CD4-positive, alpha-beta T cell (primary cell): ENCODE data around the gene PADI3. TPM values are rescaled to one million over a fixed set of nuclear protein-coding genes. Genes with fewer than 3 reads are reported as not detected.

Source experiments
- ATAC-seq: fragments of 200-7000 bp; cut with Tn5 transposase; one replicate; pipeline ENCODE4 v1.10.0; 2022; ENCODE audit warnings: mild to moderate bottlenecking; ENCODE audit not compliant: poor library complexity
- CTCF ChIA-PET: fragments of 350-600 bp; sonication (Branson Sonifier 250); formaldehyde crosslinking; loops from one replicate; lab custom pipeline; 2021; ENCODE audit warnings: antibody characterized with exemption, inconsistent platforms; lab: Charles Lee
- POLR2A ChIA-PET: fragments of 350-600 bp; sonication (Branson Sonifier 250); formaldehyde crosslinking; loops from one replicate; lab custom pipeline; 2021; ENCODE audit warnings: antibody characterized with exemption, inconsistent platforms; lab: Charles Lee
- DNase-seq, 14 experiments: peaks; one replicate each; pipeline ENCODE4 v3.0.0-alpha.2; 2013 to 2020; ENCODE audit warnings: mixed read lengths in 2 of 14
- H3K27ac ChIP-seq, 2 donors: one replicate each; pipeline versions ENCODE4 v1.5.1 to v1.7.0; 2013; ENCODE audit warnings: low read length in 2 of 2, low read depth in 1 of 2, mild to moderate bottlenecking in 1 of 2
- H3K27me3 ChIP-seq, 2 experiments: 1 replicate in 1 of 2; 2 replicates in 1 of 2; pipeline versions ENCODE4 v1.6.1 to v1.7.0; 2013; ENCODE audit warnings: low read length in 2 of 2, control low read depth in 1 of 2, mild to moderate bottlenecking in 1 of 2, moderate library complexity in 1 of 2; ENCODE audit not compliant: insufficient read depth in 2 of 2, control insufficient read depth in 1 of 2
- H3K36me3 ChIP-seq: one replicate; pipeline ENCODE4 v1.6.1; 2013; ENCODE audit warnings: low read length, control low read depth; ENCODE audit not compliant: insufficient read depth
- H3K4me1 ChIP-seq: one replicate; pipeline ENCODE4 v1.6.1; 2013; ENCODE audit warnings: low read length, control low read depth; ENCODE audit not compliant: insufficient read depth
- H3K4me3 ChIP-seq: one replicate; pipeline ENCODE4 v1.5.1; 2013; ENCODE audit warnings: mild to moderate bottlenecking, low read length, moderate library complexity
- H3K9me3 ChIP-seq, 2 experiments: 1 replicate in 1 of 2; 2 replicates in 1 of 2; pipeline versions ENCODE4 v1.6.1 to v1.7.0; 2013; ENCODE audit warnings: low read length in 2 of 2, mild to moderate bottlenecking in 2 of 2, control low read depth in 1 of 2, moderate library complexity in 1 of 2; ENCODE audit not compliant: control insufficient read depth in 1 of 2, insufficient read depth in 1 of 2
- H3K27ac Mint-ChIP-seq: one replicate; pipeline ENCODE4 v1.8.0; 2020; ENCODE audit warnings: mixed read lengths
- H3K27me3 Mint-ChIP-seq: one replicate; pipeline ENCODE4 v1.8.0; 2021; ENCODE audit warnings: mixed read lengths
- H3K36me3 Mint-ChIP-seq: one replicate; pipeline ENCODE4 v1.8.0; 2021; ENCODE audit warnings: low read depth, mixed read lengths
- H3K4me1 Mint-ChIP-seq: one replicate; pipeline ENCODE4 v1.8.0; 2021; ENCODE audit warnings: low read depth, mixed read lengths
- H3K4me3 Mint-ChIP-seq: one replicate; pipeline ENCODE4 v1.8.0; 2020; ENCODE audit warnings: mild to moderate bottlenecking, mixed read lengths
- H3K9me3 Mint-ChIP-seq: one replicate; pipeline ENCODE4 v1.8.0; 2020; ENCODE audit warnings: mixed read lengths
- intact Hi-C, 2 experiments: fragments of 100-400 bp; cut with DNase I in 1 of 2; cut with micrococcal nuclease in 1 of 2; formaldehyde crosslinking; loops; one replicate each; pipeline versions ENCODE4 v1.15.1 to v1.9.0; 2023 to 2025; cut with DNase I, micrococcal nuclease
- total RNA-seq, 174 experiments: library from RNA in 2 of 174; stranded (reverse) in 2 of 174; gene quantifications; one replicate each; pipeline ENCODE4 v1.2.3 and lab custom pipeline; 2021 to 2026
- TF ChIP-seq, protein P1 (sequence below): fragments of 200-600 bp; IDR thresholded peaks from one replicate; pipeline ENCODE4 v1.8.0; 2022; ENCODE audit warnings: antibody characterized with exemption, mild to moderate bottlenecking

The PADI3 gene
- total RNA-seq, 2 experiments from 2014 or later, result not detected

DNA sequence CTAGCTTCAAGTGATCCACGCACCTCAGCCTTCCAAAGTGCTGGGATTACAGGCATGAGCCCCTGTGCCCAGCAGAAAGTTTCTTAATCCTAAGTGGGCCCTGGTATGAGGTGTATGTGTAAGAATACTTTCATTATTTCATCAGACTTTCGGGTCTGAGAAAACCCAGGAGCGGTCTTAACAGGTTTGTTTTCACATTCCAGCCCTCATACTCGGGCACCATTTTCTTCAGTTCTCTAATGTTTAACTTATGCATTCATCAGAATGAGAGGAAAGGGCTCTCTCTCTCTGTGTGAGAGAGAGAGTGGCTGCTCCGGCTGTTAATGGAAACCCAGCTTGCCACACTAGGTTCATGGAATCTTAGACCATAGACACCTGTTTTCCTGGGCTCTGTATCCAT lies 48.1 kb upstream of the PADI3 start:
- no peaks in the 10 kb centered on the region for H3K9me3 Mint-ChIP-seq
- Histone ChIP-seq H3K27me3 (no peaks in the 10 kb centered on the region), H3K4me3 (no peak overlapping the region), H3K36me3 (no peaks in the 10 kb centered on the region), H3K4me1 (peaks cover 25% of the 10 kb centered on the region), H3K9me3 (peaks cover 0 to 3% of the 10 kb centered on the region in 2 experiments), H3K27ac (no peak overlapping the region)
- ChIA-PET POLR2A (interaction anchor here (1.6 kb wide), 1 partner anchor 12 kb away, joined by 5 read pairs; no protein-coding TSS in a partner anchor), CTCF (no interaction called here)
- peak overlapping the region; percentile 65 for H3K27ac Mint-ChIP-seq
- TF ChIP-seq, protein P1, sequence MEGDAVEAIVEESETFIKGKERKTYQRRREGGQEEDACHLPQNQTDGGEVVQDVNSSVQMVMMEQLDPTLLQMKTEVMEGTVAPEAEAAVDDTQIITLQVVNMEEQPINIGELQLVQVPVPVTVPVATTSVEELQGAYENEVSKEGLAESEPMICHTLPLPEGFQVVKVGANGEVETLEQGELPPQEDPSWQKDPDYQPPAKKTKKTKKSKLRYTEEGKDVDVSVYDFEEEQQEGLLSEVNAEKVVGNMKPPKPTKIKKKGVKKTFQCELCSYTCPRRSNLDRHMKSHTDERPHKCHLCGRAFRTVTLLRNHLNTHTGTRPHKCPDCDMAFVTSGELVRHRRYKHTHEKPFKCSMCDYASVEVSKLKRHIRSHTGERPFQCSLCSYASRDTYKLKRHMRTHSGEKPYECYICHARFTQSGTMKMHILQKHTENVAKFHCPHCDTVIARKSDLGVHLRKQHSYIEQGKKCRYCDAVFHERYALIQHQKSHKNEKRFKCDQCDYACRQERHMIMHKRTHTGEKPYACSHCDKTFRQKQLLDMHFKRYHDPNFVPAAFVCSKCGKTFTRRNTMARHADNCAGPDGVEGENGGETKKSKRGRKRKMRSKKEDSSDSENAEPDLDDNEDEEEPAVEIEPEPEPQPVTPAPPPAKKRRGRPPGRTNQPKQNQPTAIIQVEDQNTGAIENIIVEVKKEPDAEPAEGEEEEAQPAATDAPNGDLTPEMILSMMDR, result no peak
- DNase-seq (no peak), ATAC-seq (no peak)
- H3K4me1 Mint-ChIP-seq, result peaks cover 49% of the 10 kb centered on the region
- H3K27me3 Mint-ChIP-seq, result peaks cover 11% of the 10 kb centered on the region
- peak overlapping the region; percentile 12 for H3K4me3 Mint-ChIP-seq
- intact Hi-C loops, result no loop called here
- H3K36me3 Mint-ChIP-seq, result no peaks in the 10 kb centered on the region

DNA sequence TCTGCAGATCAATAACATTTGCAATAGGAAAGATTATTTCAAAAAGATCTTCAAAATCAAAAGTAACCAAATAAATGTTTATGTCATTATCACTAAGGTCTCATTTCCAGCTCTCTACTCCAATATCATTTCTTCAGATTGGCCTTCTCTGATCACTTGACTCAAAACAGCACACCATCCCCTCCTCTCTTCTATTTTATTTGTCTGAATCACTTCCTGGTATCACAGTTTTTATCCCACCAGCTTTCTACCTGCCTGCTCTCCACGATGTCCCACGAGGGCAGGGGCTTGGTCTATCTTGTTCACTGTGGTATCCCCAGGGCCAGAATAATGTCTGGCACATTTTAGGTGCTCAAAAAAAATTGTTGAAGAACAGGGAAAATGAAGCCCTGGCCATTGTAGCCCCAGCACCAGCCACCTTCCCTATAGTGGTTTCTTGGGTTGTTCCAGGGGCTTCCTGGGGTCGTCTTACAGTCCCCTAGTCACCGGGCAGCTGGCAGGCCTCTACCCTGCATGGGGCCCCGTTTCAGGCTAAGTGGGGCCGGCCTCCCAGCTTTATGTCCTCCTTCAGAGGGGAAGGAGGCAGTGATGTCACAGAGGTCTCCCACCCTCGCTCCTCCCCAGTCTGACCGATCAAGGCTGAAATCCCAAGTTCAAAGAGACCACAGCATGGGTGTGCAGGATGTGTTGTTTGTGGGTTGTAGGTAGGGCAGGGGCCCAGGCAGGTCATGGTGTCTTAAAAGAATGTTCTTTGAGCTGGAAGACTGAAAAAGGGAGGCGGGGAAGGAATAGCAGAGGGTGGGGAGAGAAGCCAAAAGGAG lies 47.5 kb upstream of the PADI3 start:
- no peaks in the 10 kb centered on the region for H3K36me3 Mint-ChIP-seq
- peaks cover 25% of the 10 kb centered on the region for H3K4me1 ChIP-seq
- peak; percentile 76 for ATAC-seq
- peaks cover 49% of the 10 kb centered on the region for H3K4me1 Mint-ChIP-seq
- H3K36me3 ChIP-seq, result no peaks in the 10 kb centered on the region
- no peaks in the 10 kb centered on the region for H3K27me3 ChIP-seq
- ChIA-PET POLR2A (interaction anchor here (1.6 kb wide), 1 partner anchor 12 kb away, joined by 5 read pairs; no protein-coding TSS in a partner anchor), CTCF (no interaction called here)
- H3K9me3 Mint-ChIP-seq, result no peaks in the 10 kb centered on the region
- H3K27ac ChIP-seq, result no peak overlapping the region
- H3K27me3 Mint-ChIP-seq, result peaks cover 13% of the 10 kb centered on the region
- intact Hi-C loops, result no loop called here
- peak in 9 of 14 experiments; percentile 7 to 69 (median 35) for DNase-seq
- TF ChIP-seq, protein P1, result no peak
- peaks cover 0 to 3% of the 10 kb centered on the region in 2 experiments for H3K9me3 ChIP-seq
- H3K27ac Mint-ChIP-seq, result peak overlapping the region; percentile 65
- no peak overlapping the region for H3K4me3 ChIP-seq
- peak overlapping the region; percentile 48 for H3K4me3 Mint-ChIP-seq

DNA sequence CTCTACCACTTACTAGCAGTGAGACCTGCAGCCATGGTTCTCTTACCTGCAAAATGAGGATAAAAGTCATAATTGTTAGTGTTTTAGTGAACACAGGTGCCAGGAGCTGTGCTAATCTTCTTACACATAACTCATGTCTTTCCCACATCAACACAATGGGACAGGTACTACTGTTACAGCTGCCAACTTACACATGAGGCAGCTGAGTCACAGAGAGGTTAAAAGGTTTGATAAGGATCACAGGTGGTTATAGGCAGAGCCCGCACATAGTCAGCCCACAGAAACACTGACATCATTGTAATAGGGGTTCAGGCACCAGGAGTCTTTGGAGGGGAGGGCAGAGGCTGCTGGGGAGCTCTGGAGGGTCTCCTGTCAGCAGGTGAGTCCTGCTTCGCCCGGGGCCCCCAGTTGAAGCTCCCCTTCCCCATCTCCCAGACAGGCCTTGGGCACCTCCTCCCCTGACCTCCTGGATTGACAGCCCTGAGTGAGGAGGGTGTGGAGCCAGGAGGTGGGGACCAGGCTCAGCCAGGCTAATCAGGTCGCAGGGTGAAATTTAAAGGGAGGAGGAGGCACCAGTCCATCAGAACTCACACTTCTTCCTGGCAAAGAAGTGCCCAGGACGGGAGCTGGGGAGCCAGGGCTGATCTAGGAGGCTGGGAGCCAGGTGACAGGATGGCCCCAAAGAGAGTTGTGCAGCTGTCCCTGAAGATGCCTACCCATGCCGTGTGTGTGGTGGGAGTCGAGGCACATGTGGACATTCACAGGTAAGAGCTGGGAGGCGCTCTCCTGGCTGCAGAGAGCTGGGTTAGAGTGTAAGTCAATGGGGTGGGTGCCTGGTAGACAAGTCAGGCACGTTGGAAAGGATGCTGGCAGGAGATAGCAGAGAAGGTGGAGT lies 44.1 kb upstream of the PADI3 start, which contains the start of gene PADI1:
Gene PADI1, plus strand, starts transcription at position 583 of the 895 bp plus-strand sequence. Its CDS starts 90 bp downstream, at position 673.
- no peaks in the 10 kb centered on the region for H3K27me3 ChIP-seq
- no peak for ATAC-seq
- intact Hi-C loops, result no loop called here
- Mint-ChIP-seq H3K4me3 (no peak within 1 kb of the TSS), H3K36me3 (no peaks in the 10 kb centered on the region), H3K4me1 (peaks cover 44% of the 10 kb centered on the region), H3K27ac (no peak within 1 kb of the TSS), H3K9me3 (no peaks in the 10 kb centered on the region), H3K27me3 (peaks cover 20% of the 10 kb centered on the region)
- H3K27ac ChIP-seq, result no peak within 1 kb of the TSS
- H3K4me1 ChIP-seq, result peaks cover 46% of the 10 kb centered on the region
- TF ChIP-seq, protein P1, result no peak
- no peak for DNase-seq
- ChIA-PET POLR2A (no interaction called here), CTCF (no interaction called here)
- no peak within 1 kb of the TSS for H3K4me3 ChIP-seq
- no peaks in the 10 kb centered on the region for H3K36me3 ChIP-seq
- H3K9me3 ChIP-seq, result peaks cover 0 to 3% of the 10 kb centered on the region in 2 experiments
